Vagina (tissue), 2 donors: ENCODE measurements around the gene SOWAHA.

Experiments used
- CTCF ChIP-seq, 3 experiments: fragments of 450-650 bp in 2 of 3; fragments of 200-600 bp in 1 of 3; sonication (generic) in 1 of 3; IDR thresholded peaks; one replicate each; pipeline ENCODE4 v1.5.1; 2017 to 2019; ENCODE audit warnings: antibody characterized with exemption in 3 of 3, mild to moderate bottlenecking in 2 of 3, moderate library complexity in 2 of 3
- POLR2A ChIP-seq, 2 donors: fragments of 450-650 bp; IDR thresholded peaks; one replicate each; pipeline ENCODE4 v1.6.1; 2017; ENCODE audit warnings: antibody characterized with exemption in 2 of 2, mild to moderate bottlenecking in 2 of 2, moderate library complexity in 2 of 2
- POLR2AphosphoS5 ChIP-seq, 2 donors: sonication (generic); formaldehyde crosslinking; IDR thresholded peaks; one replicate each; pipeline ENCODE4 v1.9.0; 2017; ENCODE audit warnings: antibody characterized with exemption in 2 of 2, mild to moderate bottlenecking in 2 of 2, low read depth in 1 of 2; ENCODE audit not compliant: insufficient read depth in 1 of 2

GRCh38 chr5:132830436-132831094, 17.5 kb downstream of the SOWAHA start, which contains the start of gene SHROOM1:
- TF ChIP-seq POLR2A (IDR thresholded peaks at IDR 0.05) (no peak), CTCF (IDR thresholded peaks at IDR 0.05) (no peak), POLR2AphosphoS5 (IDR thresholded peaks at IDR 0.05; ENCODE audit: insufficient read depth in 1 of 2, low read depth in 1 of 2) (no peak)
